ENCODE results near the gene ZFR. TPM values are rescaled to one million over a fixed set of nuclear protein-coding genes. Genes with fewer than 3 reads are reported as not detected.
A peak's percentile ranks its signal among the peaks of the same experiment; 100 is the strongest.

The ZFR gene
- polyA plus RNA-seq, 1 experiment = 88.6 TPM

- no peaks in the 10 kb centered on the region for H3K36me3 ChIP-seq (ENCODE audit: control insufficient read depth, insufficient read depth, low read length)
- ChIA-PET POLR2A (no interaction called here), CTCF (no interaction called here)
- no peak overlapping the region for H3K4me3 ChIP-seq (ENCODE audit: low read depth, low read length)
- DNase-seq (ENCODE audit: low read depth) = no peak
- no peak for TF ChIP-seq CTCF (IDR thresholded peaks at IDR 0.05; ENCODE audit: insufficient read depth, low read depth, low read length)
- H3K27me3 ChIP-seq (ENCODE audit: control insufficient read depth, insufficient read depth, low read length) = no peaks in the 10 kb centered on the region
Observed at GRCh38 chr5:32445831-32446614, 1.5 kb upstream of the ZFR start.

- no peaks in the 10 kb centered on the region for H3K36me3 ChIP-seq (ENCODE audit: control insufficient read depth, insufficient read depth, low read length)
- H3K27me3 ChIP-seq (ENCODE audit: control insufficient read depth, insufficient read depth, low read length) = no peaks in the 10 kb centered on the region
- no peak for TF ChIP-seq CTCF (IDR thresholded peaks at IDR 0.05; ENCODE audit: insufficient read depth, low read depth, low read length)
- DNase-seq (ENCODE audit: low read depth) = no peak
- H3K4me3 ChIP-seq (ENCODE audit: low read depth, low read length) = peak overlapping the region; percentile 63
- ChIA-PET POLR2A (no interaction called here), CTCF (interaction anchor here (0.6 kb wide), 1 partner anchor 144 kb away, joined by 3 read pairs; no protein-coding TSS in a partner anchor)
Observed at GRCh38 chr5:32445287-32445758, 783 bp upstream of the ZFR start.

GRCh38 chr5:32443541-32444430 lies 754 bp downstream of the ZFR start:
- no peak for DNase-seq (ENCODE audit: low read depth)
- H3K27me3 ChIP-seq (ENCODE audit: control insufficient read depth, insufficient read depth, low read length) = no peaks in the 10 kb centered on the region
- peaks cover 2% of the 10 kb centered on the region; the same call in 1 of the 2 replicates for H3K36me3 ChIP-seq (ENCODE audit: control insufficient read depth, insufficient read depth, low read length)
- POLR2A ChIA-PET = interaction anchor here (0.7 to 1.0 kb wide), 2 partner anchors 61 to 1351 kb away, joined by 3 to 5 read pairs; no protein-coding TSS in a partner anchor
- TF ChIP-seq CTCF (IDR thresholded peaks at IDR 0.05; ENCODE audit: insufficient read depth, low read depth, low read length) = no peak
- CTCF ChIA-PET = interaction anchor here (0.6 to 0.8 kb wide), 2 partner anchors 169 to 419 kb away, joined by 3 to 5 read pairs; no protein-coding TSS in a partner anchor
- peak overlapping the region; percentile 63 for H3K4me3 ChIP-seq (ENCODE audit: low read depth, low read length)

- H3K27me3 ChIP-seq (ENCODE audit: control insufficient read depth, insufficient read depth, low read length) = no peaks in the 10 kb centered on the region
- H3K4me3 ChIP-seq (ENCODE audit: low read depth, low read length) = peak overlapping the region; percentile 63
- POLR2A ChIA-PET = interaction anchor here (0.7 to 1.0 kb wide), 2 partner anchors 62 to 1352 kb away, joined by 3 to 5 read pairs; no protein-coding TSS in a partner anchor
- CTCF ChIA-PET = interaction anchor here (0.8 kb wide), 1 partner anchor 170 kb away, joined by 5 read pairs; no protein-coding TSS in a partner anchor
- DNase-seq (ENCODE audit: low read depth) = no peak
- H3K36me3 ChIP-seq (ENCODE audit: control insufficient read depth, insufficient read depth, low read length) = peaks cover 2% of the 10 kb centered on the region; the same call in 1 of the 2 replicates
- TF ChIP-seq CTCF (IDR thresholded peaks at IDR 0.05; ENCODE audit: insufficient read depth, low read depth, low read length) = no peak
Observed at GRCh38 chr5:32443145-32443540, 1.4 kb downstream of the ZFR start.

Data from BJ (cell line).